Neural progenitor cell (in vitro differentiated cells): ENCODE data around the gene TPCN1. TPM values are rescaled to one million over a fixed set of nuclear protein-coding genes. Genes with fewer than 3 reads are reported as not detected.

Experiments
- DNase-seq: peaks from one replicate; pipeline ENCODE4 v3.0.0-alpha.2; 2016; ENCODE audit warnings: low spot score
- H2AFZ ChIP-seq: fragments of 200-600 bp; sonication (generic); replicated peaks from 2 replicates; pipeline ENCODE4 v1.6.1; 2016; ENCODE audit warnings: antibody characterized with exemption
- H3F3A ChIP-seq: fragments of 200-600 bp; sonication (generic); 2 replicates; pipeline ENCODE4 v1.6.1; 2016; ENCODE audit warnings: antibody characterized with exemption, low read depth
- H3K27ac ChIP-seq: fragments of 200-600 bp; sonication (generic); 2 replicates; pipeline ENCODE4 v1.5.1; 2016; ENCODE audit warnings: mild to moderate bottlenecking
- H3K27me3 ChIP-seq: fragments of 200-600 bp; sonication (generic); 2 replicates; pipeline ENCODE4 v1.6.1; 2016; ENCODE audit warnings: mild to moderate bottlenecking, moderate library complexity
- H3K36me3 ChIP-seq: fragments of 200-600 bp; sonication (generic); 2 replicates; pipeline ENCODE4 v1.5.1; 2016
- H3K4me1 ChIP-seq: fragments of 200-600 bp; sonication (generic); 2 replicates; pipeline ENCODE4 v1.6.1; 2016; ENCODE audit warnings: mixed run types
- H3K4me2 ChIP-seq: fragments of 200-600 bp; sonication (generic); 2 replicates; pipeline ENCODE4 v1.6.1; 2016
- H3K4me3 ChIP-seq: fragments of 200-600 bp; sonication (generic); 2 replicates; pipeline ENCODE4 v1.5.1; 2016
- H3K79me2 ChIP-seq: fragments of 200-600 bp; sonication (generic); 2 replicates; pipeline ENCODE4 v1.6.1; 2016; ENCODE audit warnings: low read depth
- H3K9ac ChIP-seq: fragments of 200-600 bp; sonication (generic); 2 replicates; pipeline ENCODE4 v1.6.1; 2016
- H3K9me3 ChIP-seq: fragments of 200-600 bp; sonication (generic); 2 replicates; pipeline ENCODE4 v1.5.1; 2016; ENCODE audit warnings: low read depth
- H4K20me1 ChIP-seq: fragments of 200-600 bp; sonication (generic); 2 replicates; pipeline ENCODE4 v1.6.1; 2016; ENCODE audit warnings: low read depth
- H3K27ac Mint-ChIP-seq: 3 replicates; pipeline ENCODE4 v1.8.0; 2021; ENCODE audit warnings: mixed read lengths
- H3K27me3 Mint-ChIP-seq: 2 replicates; pipeline ENCODE4 v1.8.0; 2022; ENCODE audit warnings: low read depth, mild to moderate bottlenecking, inconsistent platforms, moderate library complexity, mixed read lengths; ENCODE audit not compliant: insufficient read depth
- H3K36me3 Mint-ChIP-seq: 3 replicates; pipeline ENCODE4 v1.8.0; 2021; ENCODE audit warnings: mixed read lengths
- H3K4me1 Mint-ChIP-seq: 3 replicates; pipeline ENCODE4 v1.8.0; 2021; ENCODE audit warnings: mixed read lengths
- H3K4me3 Mint-ChIP-seq: 3 replicates; pipeline ENCODE4 v1.8.0; 2021; ENCODE audit warnings: mild to moderate bottlenecking, moderate library complexity, mixed read lengths
- H3K9me3 Mint-ChIP-seq: 3 replicates; pipeline ENCODE4 v1.8.0; 2020; ENCODE audit warnings: mixed read lengths
- EZH2 ChIP-seq: fragments of 200-600 bp; sonication (generic); IDR thresholded peaks from 2 replicates; pipeline ENCODE4 v1.6.1; 2017; ENCODE audit warnings: antibody characterized with exemption, mild to moderate bottlenecking, moderate library complexity
- EZH2phosphoT487 ChIP-seq: fragments of 200-600 bp; sonication (generic); IDR thresholded peaks from 2 replicates; pipeline ENCODE4 v1.6.1; 2017; ENCODE audit warnings: antibody characterized with exemption
- total RNA-seq: library from RNA; depleted of rRNA; stranded (reverse); fragments of >200 nt; gene quantifications from 2 replicates; pipeline ENCODE4 v1.2.3, GENCODE V29; 2015; ENCODE audit warnings: low replicate concordance
- TF ChIP-seq, protein P1 (sequence below): fragments of 200-600 bp; sonication (generic); IDR thresholded peaks from 2 replicates; pipeline ENCODE4 v1.5.1; 2017; ENCODE audit warnings: antibody characterized with exemption, mild to moderate bottlenecking

TPCN1 gene
- total RNA-seq, 1 donor from 2014 or later: 12.2 TPM

DNA sequence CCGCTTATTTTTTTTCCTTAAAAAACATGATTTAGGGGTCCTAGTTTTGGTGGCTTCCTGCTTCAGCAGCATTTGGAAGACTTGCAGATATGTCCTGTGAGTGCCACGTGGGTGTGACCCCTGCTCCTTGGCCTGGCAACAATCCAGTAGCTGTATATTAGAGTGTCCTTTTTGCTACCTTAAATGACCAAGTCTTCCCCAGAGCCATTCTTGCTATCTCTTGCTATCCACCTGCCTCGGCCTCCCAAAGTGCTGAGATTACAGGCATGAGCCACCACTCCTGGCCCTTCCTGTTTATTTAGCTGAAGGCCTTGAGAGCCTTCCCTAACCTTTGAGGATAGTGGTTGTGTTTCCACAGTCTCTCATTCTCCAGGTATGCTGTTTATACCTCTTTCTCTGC is 17.0 kb downstream of the TPCN1 start:
- no peaks in the 10 kb centered on the region for H3K36me3 ChIP-seq
- peaks cover 10% of the 10 kb centered on the region for H3K27me3 Mint-ChIP-seq
- TF ChIP-seq EZH2phosphoT487: no peak
- no peak for TF ChIP-seq EZH2
- TF ChIP-seq, protein P1, sequence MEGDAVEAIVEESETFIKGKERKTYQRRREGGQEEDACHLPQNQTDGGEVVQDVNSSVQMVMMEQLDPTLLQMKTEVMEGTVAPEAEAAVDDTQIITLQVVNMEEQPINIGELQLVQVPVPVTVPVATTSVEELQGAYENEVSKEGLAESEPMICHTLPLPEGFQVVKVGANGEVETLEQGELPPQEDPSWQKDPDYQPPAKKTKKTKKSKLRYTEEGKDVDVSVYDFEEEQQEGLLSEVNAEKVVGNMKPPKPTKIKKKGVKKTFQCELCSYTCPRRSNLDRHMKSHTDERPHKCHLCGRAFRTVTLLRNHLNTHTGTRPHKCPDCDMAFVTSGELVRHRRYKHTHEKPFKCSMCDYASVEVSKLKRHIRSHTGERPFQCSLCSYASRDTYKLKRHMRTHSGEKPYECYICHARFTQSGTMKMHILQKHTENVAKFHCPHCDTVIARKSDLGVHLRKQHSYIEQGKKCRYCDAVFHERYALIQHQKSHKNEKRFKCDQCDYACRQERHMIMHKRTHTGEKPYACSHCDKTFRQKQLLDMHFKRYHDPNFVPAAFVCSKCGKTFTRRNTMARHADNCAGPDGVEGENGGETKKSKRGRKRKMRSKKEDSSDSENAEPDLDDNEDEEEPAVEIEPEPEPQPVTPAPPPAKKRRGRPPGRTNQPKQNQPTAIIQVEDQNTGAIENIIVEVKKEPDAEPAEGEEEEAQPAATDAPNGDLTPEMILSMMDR: no peak
- peaks cover 2% of the 10 kb centered on the region for H3K4me1 ChIP-seq
- H3K4me3 ChIP-seq: no peak overlapping the region
- no peak overlapping the region for H3K27ac Mint-ChIP-seq
- no peak overlapping the region for H3K27ac ChIP-seq
- no peak overlapping the region for H3K4me2 ChIP-seq
- DNase-seq: no peak
- H3K27me3 ChIP-seq: no peaks in the 10 kb centered on the region
- H3K4me3 Mint-ChIP-seq: no peak overlapping the region
- H4K20me1 ChIP-seq: peaks cover 1% of the 10 kb centered on the region
- H3F3A ChIP-seq: peaks cover 2% of the 10 kb centered on the region
- peaks cover 2% of the 10 kb centered on the region for H3K9me3 Mint-ChIP-seq
- no peak overlapping the region for H3K9ac ChIP-seq
- no peaks in the 10 kb centered on the region for H3K9me3 ChIP-seq
- peaks cover 7% of the 10 kb centered on the region for H3K36me3 Mint-ChIP-seq
- peaks cover 60% of the 10 kb centered on the region for H3K4me1 Mint-ChIP-seq
- H3K79me2 ChIP-seq: no peaks in the 10 kb centered on the region
- no peak overlapping the region for H2AFZ ChIP-seq

DNA sequence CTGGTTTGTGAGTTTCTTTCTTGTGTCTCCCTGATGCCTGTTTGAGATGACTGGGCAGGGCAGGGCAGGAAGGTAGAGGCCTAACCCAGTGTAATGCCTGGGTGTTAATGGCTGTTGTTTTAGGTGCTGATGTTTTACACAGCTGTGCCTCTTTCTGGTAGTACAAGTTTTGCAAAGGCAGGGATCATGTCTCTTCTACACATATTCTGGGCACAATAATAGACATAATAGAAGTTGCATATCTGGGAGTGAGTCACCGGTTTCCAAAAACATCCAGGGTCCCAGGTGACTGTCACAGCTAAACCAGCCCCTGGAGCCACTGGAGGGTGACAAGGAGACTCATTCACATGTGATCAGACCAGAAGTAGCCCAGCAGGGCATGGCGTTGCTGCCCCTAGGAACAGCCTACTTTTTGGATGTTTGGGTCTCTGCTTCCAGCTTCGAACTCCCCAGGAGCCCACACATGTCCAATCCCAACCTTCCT is 18.1 kb downstream of the TPCN1 start:
- Mint-ChIP-seq H3K9me3 (no peaks in the 10 kb centered on the region), H3K4me1 (peaks cover 60% of the 10 kb centered on the region), H3K27ac (no peak overlapping the region), H3K4me3 (no peak overlapping the region), H3K36me3 (no peaks in the 10 kb centered on the region), H3K27me3 (peaks cover 6% of the 10 kb centered on the region)
- Histone ChIP-seq H3K36me3 (no peaks in the 10 kb centered on the region), H2AFZ (no peak overlapping the region), H3K9me3 (no peaks in the 10 kb centered on the region), H3K4me1 (no peaks in the 10 kb centered on the region), H4K20me1 (no peaks in the 10 kb centered on the region), H3K79me2 (no peaks in the 10 kb centered on the region), H3K9ac (no peak overlapping the region), H3K27ac (no peak overlapping the region), H3F3A (no peaks in the 10 kb centered on the region), H3K4me2 (no peak overlapping the region), H3K4me3 (no peak overlapping the region), H3K27me3 (no peaks in the 10 kb centered on the region)
- no peak for DNase-seq
- TF ChIP-seq EZH2 (no peak), EZH2phosphoT487 (no peak)
- TF ChIP-seq, protein P1: no peak

- TF ChIP-seq EZH2phosphoT487: no peak
- TF ChIP-seq, protein P1: no peak
- TF ChIP-seq EZH2: no peak
- H3K9ac ChIP-seq: no peak overlapping the region
- no peaks in the 10 kb centered on the region for H3K4me1 ChIP-seq
- Mint-ChIP-seq H3K36me3 (no peaks in the 10 kb centered on the region), H3K27me3 (peaks cover 6% of the 10 kb centered on the region), H3K4me1 (peaks cover 64% of the 10 kb centered on the region), H3K9me3 (no peaks in the 10 kb centered on the region), H3K4me3 (no peak overlapping the region), H3K27ac (no peak overlapping the region)
- H3K79me2 ChIP-seq: no peaks in the 10 kb centered on the region
- H3K27ac ChIP-seq: no peak overlapping the region
- no peak for DNase-seq
- no peak overlapping the region for H3K4me2 ChIP-seq
- H3F3A ChIP-seq: peaks cover 5% of the 10 kb centered on the region
- no peaks in the 10 kb centered on the region for H3K9me3 ChIP-seq
- H2AFZ ChIP-seq: no peak overlapping the region
- no peaks in the 10 kb centered on the region for H4K20me1 ChIP-seq
- no peak overlapping the region for H3K4me3 ChIP-seq
- no peaks in the 10 kb centered on the region for H3K27me3 ChIP-seq
- no peaks in the 10 kb centered on the region for H3K36me3 ChIP-seq
Observed at GRCh38 chr12:113239811-113240331, 18.6 kb downstream of the TPCN1 start.
